Fibroblast of pulmonary artery (primary cell): ENCODE data around the gene PEAK3.

ENCODE experiments used
- DNase-seq: peaks from one replicate; pipeline ENCODE4 v3.0.0-alpha.2; 2010; ENCODE audit warnings: low read depth
- H3K4me3 ChIP-seq: replicated peaks from 2 replicates; pipeline ENCODE4 v1.5.1; 2011; ENCODE audit warnings: low read depth, mild to moderate bottlenecking, control low read depth, low read length, moderate library complexity
- TF ChIP-seq, protein P1 (sequence below): IDR thresholded peaks from 2 replicates; pipeline ENCODE4 v1.5.1; 2011; ENCODE audit warnings: mild to moderate bottlenecking, control low read depth, low read length, inconsistent platforms; ENCODE audit errors: missing control alignments

PEAK3 gene

GRCh38 chr19:2315121-2315817 lies 33.3 kb upstream of the PEAK3 start:
- no peak overlapping the region for H3K4me3 ChIP-seq
- TF ChIP-seq, protein P1, sequence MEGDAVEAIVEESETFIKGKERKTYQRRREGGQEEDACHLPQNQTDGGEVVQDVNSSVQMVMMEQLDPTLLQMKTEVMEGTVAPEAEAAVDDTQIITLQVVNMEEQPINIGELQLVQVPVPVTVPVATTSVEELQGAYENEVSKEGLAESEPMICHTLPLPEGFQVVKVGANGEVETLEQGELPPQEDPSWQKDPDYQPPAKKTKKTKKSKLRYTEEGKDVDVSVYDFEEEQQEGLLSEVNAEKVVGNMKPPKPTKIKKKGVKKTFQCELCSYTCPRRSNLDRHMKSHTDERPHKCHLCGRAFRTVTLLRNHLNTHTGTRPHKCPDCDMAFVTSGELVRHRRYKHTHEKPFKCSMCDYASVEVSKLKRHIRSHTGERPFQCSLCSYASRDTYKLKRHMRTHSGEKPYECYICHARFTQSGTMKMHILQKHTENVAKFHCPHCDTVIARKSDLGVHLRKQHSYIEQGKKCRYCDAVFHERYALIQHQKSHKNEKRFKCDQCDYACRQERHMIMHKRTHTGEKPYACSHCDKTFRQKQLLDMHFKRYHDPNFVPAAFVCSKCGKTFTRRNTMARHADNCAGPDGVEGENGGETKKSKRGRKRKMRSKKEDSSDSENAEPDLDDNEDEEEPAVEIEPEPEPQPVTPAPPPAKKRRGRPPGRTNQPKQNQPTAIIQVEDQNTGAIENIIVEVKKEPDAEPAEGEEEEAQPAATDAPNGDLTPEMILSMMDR = no peak
- no peak for DNase-seq

- TF ChIP-seq, protein P1 = no peak
- no peak for DNase-seq
- no peak overlapping the region for H3K4me3 ChIP-seq
Measured at GRCh38 chr19:2312820-2313501, 31.0 kb upstream of the PEAK3 start.

DNA sequence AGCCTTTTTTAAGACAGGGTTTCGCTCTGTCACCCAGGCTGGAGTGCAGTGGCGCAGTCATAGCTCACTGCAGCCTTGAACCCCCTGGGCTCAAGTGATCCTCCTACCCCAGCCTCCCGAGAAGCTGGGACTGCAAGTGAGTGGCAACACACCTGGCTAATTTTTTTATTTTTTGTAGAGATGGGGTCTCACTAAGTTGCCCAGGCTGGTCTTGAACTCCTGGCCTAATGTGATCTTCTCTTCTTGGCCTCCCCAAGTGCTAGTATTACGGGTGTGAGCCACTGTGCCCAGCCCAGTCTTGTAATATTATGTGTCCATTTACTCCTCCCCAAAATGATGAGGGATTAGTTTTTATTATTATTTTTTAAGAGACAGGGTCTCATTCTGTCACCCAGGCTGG lies 29.1 kb upstream of the PEAK3 start:
- TF ChIP-seq, protein P1 = no peak

DNA sequence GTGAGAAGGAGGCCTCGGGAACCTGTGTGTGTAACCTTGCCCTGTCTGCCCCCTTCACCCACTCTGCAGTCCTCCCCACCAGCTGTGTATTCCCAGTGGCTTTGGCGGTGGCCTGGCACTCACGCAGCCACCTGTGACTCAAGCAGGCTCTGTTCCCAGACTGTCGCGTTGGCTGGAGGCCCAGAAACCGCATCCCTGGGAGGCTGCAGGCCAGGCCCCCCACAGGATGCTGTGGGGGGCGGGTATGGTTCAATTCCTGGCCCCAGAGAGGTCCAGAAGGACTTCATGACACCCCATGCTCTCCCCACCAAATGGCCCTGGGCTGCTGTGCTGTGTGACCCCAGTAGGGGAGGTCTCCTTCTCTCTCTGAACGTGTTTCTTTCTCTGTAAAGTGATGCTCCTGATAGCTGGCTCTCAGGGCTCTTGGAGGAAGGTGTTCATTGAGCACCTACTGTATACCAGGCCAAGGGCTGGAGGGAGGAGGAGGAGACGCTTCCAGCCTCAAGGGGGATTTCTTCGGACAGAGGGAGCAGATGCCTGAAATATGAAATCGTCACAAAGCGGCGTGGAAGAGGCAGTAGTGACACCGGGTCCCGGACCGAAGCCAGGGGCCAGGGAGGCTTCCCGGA lies 27.9 kb upstream of the PEAK3 start:
- DNase-seq = peak; percentile 20
- H3K4me3 ChIP-seq = no peak overlapping the region
- TF ChIP-seq, protein P1 = no peak

More for the DNA sequence above, 29.1 kb upstream of the PEAK3 start:
- DNase-seq = no peak
- H3K4me3 ChIP-seq = no peak overlapping the region

GRCh38 chr19:2308114-2308556 lies 26.2 kb upstream of the PEAK3 start, which contains the start of gene LINGO3:
Gene LINGO3 (minus strand): TSS chr19:2308154. CDS start chr19:2291776, 16,378 bp downstream.
- TF ChIP-seq, protein P1 = no peak
- H3K4me3 ChIP-seq = no peak within 1 kb of the TSS
- no peak for DNase-seq

GRCh38 chr19:2307518-2308012 lies 25.6 kb upstream of the PEAK3 start:
- no peak for DNase-seq
- TF ChIP-seq, protein P1 = no peak
- H3K4me3 ChIP-seq = no peak overlapping the region
